ENCODE data around the gene MAN2A2.

- TF ChIP-seq ZNF384 (IDR thresholded peaks at IDR 0.05) = no peak
- TF ChIP-seq L3MBTL2 (conservative IDR thresholded peaks at IDR 0.05) = no peak
- TF ChIP-seq SP1 (IDR thresholded peaks at IDR 0.05) = no peak
- no peak for TF ChIP-seq HDGF (IDR thresholded peaks at IDR 0.05; ENCODE audit: borderline replicate concordance)
- TF ChIP-seq CTBP1 (IDR thresholded peaks at IDR 0.05; ENCODE audit: borderline replicate concordance) = no peak
Measured at GRCh38 chr15:90912770-90913075, 9.6 kb downstream of the MAN2A2 start.

Measured in HEK293T (cell line).